Activated CD4-positive, CD25-positive, alpha-beta regulatory T cell treated with anti-CD3 and anti-CD28 coated beads, Interleukin-2, amount 50 U/mL, for 72 hours (primary cell): ENCODE data around the gene TCAIM.
A peak's percentile ranks its signal among the peaks of the same experiment; 100 is the strongest.

Source experiments
- DNase-seq: peaks from one replicate; pipeline ENCODE4 v3.0.0; 2021

The TCAIM gene, protein sequence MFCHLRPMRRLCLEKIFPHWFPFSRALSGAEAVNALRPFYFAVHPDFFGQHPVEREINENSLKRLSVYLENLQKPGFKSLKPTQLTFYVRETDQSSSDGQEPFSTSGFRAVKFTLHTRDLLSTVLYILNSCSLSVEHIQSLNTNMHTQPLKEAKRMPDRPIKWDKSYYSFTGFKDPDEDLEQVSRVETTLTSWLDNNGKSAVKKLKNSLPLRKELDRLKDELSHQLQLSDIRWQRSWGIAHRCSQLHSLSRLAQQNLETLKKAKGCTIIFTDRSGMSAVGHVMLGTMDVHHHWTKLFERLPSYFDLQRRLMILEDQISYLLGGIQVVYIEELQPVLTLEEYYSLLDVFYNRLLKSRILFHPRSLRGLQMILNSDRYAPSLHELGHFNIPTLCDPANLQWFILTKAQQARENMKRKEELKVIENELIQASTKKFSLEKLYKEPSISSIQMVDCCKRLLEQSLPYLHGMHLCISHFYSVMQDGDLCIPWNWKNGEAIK

DNA sequence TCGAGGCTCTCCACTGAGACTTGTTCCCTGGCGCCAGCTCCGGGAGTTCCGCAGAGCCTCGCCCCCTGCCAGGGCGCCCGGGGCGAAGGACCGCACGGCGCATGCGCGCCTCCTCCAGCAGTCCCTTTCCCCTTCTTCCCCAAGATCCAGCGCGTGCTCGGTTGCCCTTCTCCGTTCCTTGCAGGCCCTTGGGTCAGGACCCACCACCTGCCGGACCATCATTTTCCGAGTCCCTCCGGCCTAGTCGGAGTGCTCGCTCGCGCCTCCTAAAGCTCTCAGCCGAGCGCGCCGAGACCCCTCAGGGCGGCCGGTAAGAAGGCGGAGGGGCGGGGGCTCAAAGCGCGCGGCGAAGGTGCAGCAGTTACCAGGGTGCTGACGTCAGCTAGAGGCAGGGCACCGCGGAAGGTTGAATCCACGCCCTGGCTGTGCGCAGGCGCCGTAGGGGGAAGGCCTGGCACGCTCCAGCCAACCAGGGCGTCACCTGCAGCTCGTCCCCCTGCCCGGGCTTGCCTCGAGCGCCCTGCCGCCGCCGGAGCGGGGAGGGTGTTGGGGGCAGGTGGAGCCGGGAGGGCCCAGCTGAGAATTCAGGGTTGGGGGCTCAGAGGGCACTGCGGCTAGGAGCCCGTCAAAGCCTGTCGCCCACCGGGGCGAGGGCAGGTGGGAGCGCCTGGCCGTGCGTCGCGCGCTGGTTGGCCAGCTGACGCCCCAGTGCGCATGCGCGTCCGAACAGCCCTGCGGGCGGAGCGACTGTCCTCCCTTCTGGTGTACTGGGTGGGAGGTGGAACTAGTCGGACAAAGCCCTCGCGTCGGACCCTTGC lies at the start of gene TCAIM:
TSS of gene TCAIM (plus strand) at position 757 of the 818 bp plus-strand sequence. CDS start 16,017 bp downstream, outside the sequence.
- peak; percentile 98 for DNase-seq

GRCh38 chr3:44289882-44290462 lies 48.6 kb upstream of the TCAIM start:
- DNase-seq: no peak

DNA sequence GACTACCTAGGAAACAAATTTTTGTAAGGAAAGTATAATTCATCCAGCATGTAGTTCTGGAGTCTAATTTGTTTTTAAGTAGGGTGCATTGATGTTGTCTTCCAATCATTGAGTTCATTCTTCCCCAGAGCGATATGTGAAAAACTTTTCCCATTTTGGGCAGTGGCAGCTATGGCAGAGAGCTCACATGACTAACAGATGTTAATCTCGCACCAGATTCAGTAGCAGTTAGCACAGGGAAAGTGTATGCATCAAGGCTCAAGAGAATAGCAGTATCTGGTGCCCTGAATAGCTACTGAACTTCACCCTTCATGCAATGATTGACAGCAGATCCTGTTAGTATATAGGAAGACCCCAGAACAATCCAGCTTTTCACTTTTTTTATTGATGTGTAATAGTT lies 46.3 kb upstream of the TCAIM start:
- DNase-seq: no peak

GRCh38 chr3:44292947-44293346 lies 45.6 kb upstream of the TCAIM start:
- no peak for DNase-seq

DNA sequence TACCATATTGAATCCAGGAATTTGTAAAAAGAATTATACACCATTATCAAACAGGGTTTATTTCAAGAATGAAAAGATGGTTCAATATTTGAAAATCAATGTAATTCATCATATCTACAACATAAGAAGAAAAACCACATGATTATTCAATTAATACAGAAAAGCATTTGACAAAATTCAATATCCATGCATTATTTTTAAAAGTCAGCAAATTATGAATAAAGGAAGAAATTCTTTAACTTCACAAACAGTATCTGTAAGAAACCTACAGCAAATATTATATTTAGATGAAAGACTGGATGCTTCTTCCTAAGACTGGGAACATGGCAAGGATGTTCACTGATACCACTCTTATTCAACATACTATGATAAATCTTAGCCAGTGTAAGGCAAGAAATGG lies 41.3 kb upstream of the TCAIM start:
- DNase-seq: no peak

- no peak for DNase-seq
These were observed 36.8 kb upstream of the TCAIM start for GRCh38 chr3:44301746-44302145.

- no peak for DNase-seq
These were observed 29.1 kb upstream of the TCAIM start for GRCh38 chr3:44309500-44309899.

DNA sequence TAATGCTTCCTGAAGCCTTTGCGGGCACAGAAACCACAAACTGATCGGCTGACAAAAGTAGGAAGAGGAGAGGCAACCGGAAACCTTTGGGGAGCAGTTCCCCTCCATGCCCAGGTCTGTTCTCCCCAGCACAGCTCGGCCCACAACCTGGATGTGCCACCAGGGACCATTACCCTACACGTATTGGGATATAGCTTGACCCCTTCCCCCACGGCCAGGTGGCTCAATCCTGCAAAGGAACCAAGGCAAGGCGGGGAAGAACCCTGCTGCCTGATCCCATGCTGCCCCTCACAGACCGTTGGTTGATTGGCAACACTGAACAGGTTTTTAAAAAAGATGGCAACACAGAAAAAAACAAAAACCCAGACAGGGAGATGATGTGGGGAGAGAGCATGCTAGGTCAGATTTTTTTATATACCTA lies 19.7 kb upstream of the TCAIM start:
- DNase-seq: no peak

DNA sequence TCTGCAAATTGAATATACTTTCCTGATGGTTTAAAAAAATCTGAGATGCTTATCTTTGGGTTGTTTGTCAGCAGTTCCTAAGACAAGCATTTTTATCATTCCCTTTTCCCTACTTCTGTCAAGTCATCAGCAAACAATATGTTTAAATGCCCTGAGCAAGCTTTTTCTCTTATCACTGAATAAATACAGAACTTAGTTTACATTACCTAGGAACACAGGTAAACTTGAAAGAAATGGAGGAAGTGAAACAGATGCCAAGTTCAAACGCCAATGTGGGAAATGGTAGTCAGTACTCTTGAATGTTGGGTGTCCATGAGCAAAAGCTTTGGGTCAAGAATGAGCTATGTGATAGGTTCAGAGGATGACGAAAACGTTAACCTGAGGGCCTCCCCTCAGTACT lies 17.2 kb upstream of the TCAIM start:
- no peak for DNase-seq

DNA sequence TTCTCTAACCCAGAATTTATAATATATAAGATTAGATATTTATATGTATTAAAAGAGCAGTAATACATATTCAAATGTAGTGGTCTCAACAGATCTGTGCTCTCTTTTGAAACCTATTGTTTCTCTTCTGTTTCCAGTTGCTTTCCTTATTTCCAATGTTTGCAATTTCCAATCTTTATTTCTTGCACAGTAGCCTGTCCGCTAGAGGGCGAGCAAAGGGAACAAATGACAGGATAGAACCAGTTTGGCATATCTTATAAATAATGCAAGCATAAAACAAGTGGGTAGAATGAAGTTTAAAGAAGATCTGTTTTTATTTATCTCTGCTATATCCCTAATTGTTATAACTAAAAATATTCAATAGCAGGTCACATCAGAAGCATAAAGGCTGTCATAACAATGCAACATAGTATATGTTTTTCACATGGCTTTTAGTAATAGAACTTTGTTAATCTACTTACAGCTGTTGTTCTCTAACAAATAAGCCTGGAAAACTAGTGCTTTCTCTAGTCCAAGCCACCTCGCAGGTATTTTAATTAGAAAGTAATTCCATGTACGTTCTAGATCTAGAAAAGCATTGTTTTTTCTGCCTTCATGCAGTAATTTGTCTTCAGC lies 15.1 kb upstream of the TCAIM start:
- DNase-seq: no peak

GRCh38 chr3:44324584-44324983 lies 14.0 kb upstream of the TCAIM start:
- no peak for DNase-seq

- no peak for DNase-seq
These were observed 12.5 kb upstream of the TCAIM start for GRCh38 chr3:44326019-44326418.

- DNase-seq: no peak
These were observed 12.1 kb upstream of the TCAIM start for GRCh38 chr3:44326515-44326914.

GRCh38 chr3:44329946-44330345 lies 8.6 kb upstream of the TCAIM start:
- no peak for DNase-seq

GRCh38 chr3:44330444-44330843 lies 8.1 kb upstream of the TCAIM start:
- no peak for DNase-seq

DNA sequence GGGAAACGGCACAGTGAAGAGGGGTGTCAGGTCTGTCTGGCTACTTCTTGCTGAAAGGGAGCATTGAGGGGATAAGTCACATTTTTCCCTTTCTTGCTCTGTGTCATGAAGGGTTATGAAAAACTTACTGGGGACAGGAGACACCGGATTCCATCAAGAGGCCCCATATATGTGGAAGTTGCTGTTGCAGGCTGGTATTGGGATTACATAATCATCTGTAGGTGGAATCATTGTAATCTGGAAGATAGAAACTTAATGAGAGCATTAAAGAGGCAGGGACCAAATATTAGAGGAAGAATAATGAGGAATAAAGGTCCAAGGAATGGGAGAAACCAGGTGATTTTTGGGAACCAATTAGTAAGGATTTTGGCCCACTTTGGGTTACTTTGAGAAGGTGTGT lies 4.2 kb upstream of the TCAIM start:
- DNase-seq: no peak

- DNase-seq: no peak
These were observed 1.2 kb upstream of the TCAIM start for GRCh38 chr3:44337248-44337785.

GRCh38 chr3:44338828-44339127 lies 212 bp downstream of the TCAIM start:
- no peak for DNase-seq

- no peak for DNase-seq
These were observed 853 bp downstream of the TCAIM start for GRCh38 chr3:44339181-44340057.

DNA sequence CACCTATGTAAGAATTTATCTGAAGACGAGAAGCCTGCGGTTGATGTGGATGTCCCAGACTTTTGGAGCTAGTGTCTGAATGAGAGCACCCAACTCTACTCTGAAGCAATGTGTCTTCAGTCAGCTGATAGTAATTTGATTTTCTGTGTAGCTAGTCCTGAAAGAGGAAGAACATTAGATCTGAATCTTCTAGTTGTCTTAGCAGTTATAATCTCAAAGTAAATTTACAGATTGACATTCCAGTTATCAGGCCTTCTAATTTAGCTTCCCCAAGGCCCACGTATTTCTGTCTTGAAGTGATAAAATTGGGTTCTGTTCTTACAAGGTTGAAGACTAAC lies 1.5 kb downstream of the TCAIM start:
- no peak for DNase-seq

GRCh38 chr3:44342176-44342790 lies 3.7 kb downstream of the TCAIM start:
- DNase-seq: no peak

DNA sequence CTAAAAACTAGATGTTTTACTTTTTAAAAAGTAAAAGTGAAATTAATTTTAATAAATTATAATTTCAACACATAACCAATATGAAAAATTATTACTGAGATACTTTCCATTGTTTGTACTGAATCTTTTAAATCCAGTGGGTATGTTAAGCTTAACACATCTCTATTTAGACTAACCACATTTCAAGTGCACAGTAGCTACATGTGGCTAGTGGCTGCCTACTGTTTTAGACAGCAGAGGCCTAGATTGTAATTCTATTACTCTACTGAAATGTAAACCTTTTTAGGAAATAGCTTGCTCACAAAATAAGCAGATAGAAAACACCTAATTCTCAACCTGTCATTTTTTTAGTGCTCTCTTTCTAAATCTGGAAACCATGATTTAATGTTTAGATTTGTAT lies 4.9 kb downstream of the TCAIM start:
- no peak for DNase-seq
